ENCODE results near the gene DNAL1.
"Not testable (repeated sequence)": the region's sequence is repeated elsewhere in the genome, so short reads cannot be mapped to it uniquely, and the experiment has no call there.

The DNAL1 gene

DNA sequence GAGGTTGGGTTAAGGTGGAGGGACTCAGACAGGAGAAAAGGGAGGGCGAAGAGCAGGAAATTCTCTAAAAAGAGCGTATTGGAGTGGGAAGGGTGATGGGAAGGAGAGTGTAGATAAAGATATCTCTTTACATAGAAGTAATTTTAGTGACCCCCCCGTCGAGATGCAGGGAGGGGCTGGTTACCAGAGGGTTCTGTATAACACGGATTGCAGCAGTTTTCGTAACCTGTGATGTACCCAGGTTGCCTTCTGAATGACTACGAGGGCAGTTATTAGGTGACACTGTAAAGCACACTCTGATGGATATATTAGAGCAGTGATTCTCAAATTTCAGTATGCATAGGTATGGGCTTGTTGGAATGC, 443 bp downstream of the DNAL1 start:
- no peak for DNase-seq

DNA sequence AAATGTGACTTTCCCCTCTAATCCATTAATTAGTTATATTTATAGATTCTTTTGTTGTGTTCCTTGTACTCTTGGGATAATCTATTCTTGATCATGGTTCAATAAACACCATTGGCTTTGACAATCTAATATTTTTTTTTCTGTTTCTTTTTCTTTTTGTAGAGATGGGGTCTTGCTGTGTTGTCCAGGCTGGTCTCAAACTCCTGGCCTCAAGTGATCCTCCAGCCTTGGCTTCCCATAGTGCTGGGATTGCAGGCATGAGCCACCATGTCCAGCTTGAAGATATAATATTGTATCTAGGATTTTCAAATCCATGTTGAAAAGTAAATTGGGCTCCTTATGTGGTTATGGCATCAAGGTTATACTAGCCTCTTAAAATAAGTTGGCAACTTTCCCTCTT, 6.2 kb downstream of the DNAL1 start:
- no peak for DNase-seq

DNA sequence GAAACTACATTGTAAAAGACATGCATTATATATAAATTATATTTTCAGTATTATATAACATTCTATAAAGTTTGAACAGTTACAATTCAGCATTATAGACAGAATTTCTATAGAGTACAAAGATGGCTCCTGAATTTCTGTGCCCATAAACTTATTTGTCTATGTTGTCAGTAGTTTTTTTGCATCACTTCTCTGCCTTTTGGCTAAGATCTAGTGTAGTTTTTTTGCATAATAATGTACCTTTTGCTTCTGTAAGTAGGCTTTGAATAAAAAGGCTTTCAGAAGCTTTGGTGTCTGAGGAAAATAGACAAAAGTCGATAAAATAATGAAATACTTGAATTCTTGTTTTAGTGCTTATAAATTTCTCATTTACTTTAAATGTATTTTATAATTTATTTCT, 11.1 kb downstream of the DNAL1 start:
- no peak for DNase-seq

- not testable (repeated sequence) for DNase-seq
Observed at GRCh38 chr14:73659202-73659601, 14.4 kb downstream of the DNAL1 start.

DNA sequence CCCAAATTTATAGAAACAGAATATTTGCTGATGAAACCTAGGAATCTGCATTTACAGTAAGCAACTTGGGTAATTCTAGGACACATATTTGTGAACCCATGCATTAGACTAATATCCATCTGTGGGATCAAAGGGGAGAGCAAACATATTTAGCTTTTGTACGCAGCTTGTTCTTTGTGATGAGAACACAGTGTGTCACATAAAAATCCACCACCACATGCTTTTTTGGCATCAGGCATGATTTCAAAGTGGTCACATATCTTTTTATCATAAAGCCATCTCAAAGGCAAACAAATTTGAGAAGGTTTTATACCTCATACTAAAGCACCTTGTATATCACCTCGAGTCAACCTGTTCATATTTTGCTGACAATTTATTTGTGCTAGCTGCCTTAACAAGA, 15.7 kb downstream of the DNAL1 start:
- no peak for DNase-seq

DNA sequence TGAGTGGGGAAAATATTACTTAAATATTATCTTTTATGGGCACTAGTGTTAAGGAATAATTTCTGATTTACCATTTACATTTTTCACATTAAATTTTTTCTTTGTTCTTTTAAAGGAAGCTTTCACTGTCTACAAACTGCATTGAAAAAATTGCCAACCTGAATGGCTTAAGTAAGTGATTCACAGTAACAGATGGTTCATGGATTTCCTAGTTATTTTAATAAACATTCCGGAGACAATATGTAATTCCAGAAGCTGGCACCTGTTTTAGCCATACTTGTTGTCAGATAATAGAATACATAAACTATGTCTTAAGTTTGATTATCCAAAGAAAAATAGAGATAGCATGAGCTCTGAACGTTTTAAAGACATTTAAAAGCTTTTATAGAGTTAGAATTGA, 17.1 kb downstream of the DNAL1 start:
- no peak for DNase-seq

DNA sequence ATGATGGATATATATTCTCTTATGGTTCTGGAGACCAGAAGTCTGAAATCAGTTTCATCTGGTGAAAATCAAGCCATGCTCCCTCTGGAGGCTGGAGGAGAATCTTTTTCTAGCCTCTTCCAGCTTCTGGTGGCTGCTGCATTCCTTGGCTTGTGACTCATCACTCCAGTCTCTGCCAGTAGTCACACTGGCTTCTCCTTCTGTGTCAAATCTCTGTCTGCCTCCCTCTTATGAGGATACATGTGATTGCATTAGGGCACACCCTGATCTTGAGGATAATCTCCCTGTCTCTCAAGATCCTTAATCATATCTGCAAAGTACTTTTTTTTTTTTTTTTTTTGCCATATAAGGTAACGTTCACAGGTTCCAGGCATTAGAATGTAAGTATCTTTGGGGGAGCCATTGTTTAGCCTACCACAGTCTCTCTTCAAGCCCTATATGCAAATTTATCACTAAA, 17.7 kb downstream of the DNAL1 start:
- no peak for DNase-seq

- no peak for DNase-seq
Observed at GRCh38 chr14:73663548-73664212, 18.9 kb downstream of the DNAL1 start.

- DNase-seq, result no peak
Observed at GRCh38 chr14:73665130-73665529, 20.3 kb downstream of the DNAL1 start.

DNA sequence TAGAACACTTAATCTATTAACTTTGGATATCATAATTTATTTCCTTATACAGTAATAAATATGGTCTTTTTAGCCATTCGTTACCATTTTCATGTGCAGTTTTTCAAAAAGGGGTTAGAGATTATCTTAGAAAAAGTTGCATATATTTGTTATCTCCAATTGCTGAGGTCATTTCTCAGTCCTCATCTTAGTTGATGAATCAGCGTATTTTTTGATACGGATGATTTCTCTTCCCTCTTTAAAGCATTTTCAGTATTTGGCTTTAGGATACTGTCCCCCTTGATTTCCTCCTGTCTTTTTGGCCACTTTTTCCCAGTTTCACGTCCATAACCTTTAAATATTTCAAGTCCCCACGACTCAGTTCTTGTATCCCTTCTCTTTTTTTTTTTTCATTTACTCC, 21.8 kb downstream of the DNAL1 start:
- DNase-seq, result no peak

DNA sequence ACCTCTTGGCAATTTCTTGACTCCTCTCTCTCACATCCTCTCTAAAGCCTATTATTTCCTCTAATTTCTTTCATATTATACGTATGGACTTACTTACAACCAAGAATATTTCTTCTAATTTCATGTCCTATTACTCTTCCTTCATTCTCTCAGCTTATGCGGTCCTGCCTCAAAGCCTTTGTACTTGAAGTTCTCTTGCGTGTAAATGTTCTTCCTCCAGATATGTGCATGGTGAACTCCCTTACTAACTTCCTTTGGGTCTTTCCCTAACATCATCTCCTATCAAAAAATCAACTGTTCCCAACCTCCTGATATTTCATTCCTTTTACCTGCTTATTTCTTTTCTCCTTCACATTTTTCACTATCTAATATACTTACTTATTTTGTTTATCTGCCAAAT, 23.1 kb downstream of the DNAL1 start:
- DNase-seq, result no peak

DNA sequence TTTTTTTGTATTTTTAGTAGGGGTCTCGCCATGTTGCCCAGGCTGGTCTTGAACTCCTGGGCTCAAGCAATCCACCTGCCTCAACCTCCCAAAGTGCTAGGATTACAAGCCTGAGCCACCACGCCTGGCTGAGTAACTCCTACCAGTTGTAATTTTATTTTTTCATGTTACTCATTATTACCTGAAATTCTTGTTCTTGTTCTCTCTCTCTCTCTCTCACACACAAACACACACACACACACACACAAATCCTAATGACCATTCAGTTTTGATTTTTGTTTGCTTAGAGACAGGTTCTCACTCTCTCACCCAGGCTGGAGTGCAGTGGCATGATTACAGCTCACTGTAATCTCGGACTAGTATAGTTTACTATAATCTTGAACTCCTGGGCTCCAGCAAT, 30.2 kb downstream of the DNAL1 start:
- no peak for DNase-seq

DNA sequence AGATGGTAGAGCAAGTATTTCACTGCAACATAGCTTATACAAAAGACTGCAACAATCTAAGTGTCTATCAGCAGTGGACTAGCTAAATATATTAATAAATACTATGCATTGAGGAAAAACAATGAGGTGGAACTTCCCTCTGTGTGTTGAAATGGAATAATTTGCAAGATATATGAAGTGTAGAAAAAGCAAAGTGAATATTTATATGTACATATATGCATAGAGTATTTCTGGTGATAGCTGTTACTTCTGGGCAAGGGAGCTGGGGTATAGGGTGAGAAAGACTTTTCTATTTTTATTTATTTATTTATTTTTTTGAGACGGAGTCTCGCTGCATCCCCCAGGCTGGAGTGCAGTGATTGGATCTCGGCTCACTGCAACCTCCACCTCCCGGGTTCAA, 33.9 kb downstream of the DNAL1 start:
- DNase-seq, result no peak

- no peak for DNase-seq
Observed at GRCh38 chr14:73680821-73681220, 36.0 kb downstream of the DNAL1 start.

GRCh38 chr14:73684627-73685026, 39.8 kb downstream of the DNAL1 start:
- no peak for DNase-seq

DNA sequence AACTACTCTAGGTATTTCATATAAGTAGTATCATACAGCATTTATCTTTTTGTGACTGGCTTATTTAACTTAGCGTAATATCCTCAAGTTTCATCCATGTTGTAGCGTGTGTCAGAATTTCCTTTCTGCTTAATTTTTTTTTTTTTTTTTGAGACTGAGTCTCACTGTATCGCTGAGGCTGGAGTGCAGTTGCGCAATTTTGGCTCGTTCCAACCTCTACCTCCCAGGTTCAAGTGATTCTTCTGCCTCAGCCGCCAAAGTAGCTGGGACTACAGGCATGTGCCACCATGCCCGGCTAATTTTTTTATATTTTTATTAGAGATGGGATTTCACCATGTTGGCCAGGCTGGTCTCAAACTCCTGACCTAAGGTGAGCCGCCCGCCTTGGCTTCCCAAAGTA, 40.5 kb downstream of the DNAL1 start:
- no peak for DNase-seq

DNA sequence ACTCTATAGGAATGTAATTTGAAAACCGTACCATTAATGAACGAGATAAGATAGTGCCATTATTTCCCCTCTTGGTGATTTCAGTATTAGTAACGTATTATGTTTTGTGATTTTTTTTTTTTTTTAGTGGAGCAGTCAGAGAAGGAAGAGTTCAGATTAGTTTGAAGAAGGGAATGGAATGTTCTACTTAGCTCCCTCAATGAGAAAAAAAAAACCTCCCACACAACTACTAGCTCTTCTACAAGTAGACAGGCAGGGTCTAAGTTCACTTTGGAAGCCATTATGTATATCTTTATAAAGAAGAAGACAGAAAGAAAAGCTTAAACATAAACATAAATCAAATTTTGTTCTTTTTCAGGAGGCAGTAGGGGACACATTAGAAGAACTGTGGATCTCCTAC, 42.1 kb downstream of the DNAL1 start:
- DNase-seq, result no peak

DNA sequence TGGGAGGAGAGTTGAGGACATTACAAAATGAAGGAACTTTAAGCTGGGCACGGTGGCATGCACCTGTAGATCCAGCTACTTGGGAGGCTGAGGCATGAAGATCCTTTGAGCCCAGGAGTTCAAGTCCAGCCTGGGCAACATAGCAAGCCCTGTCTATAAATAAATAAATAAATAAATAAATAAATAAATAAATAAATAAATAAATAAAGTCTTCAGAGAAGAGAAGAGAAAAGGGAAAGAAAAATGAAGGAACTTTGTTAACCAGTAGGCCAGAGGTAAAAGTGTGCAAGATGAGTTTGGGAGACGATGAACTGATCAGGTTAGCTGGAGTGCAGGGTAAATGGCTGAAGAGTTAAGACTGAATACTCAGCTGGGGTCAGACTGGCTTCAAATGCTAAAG, 49.3 kb downstream of the DNAL1 start:
- DNase-seq, result no peak

GRCh38 chr14:73695082-73695481, 50.3 kb downstream of the DNAL1 start:
- no peak for DNase-seq

DNA sequence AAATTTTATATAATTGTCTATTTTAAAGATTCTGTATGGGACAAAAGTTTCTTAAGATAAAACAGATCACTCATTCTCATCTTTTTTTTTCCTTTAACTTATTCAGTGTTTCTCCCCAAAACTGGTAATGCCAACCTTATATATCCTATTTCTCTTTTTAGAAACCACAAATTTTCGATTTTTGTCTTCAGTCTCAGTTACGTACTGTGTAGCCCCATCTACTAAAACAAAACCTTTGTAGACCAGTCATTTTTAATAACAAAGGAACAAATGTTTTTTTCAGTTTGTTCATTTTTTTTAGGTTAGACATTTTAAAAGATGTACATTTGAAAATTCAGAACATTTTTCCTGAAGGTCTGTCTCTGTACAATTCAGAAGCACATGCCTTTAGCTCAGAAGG, 51.2 kb downstream of the DNAL1 start:
- DNase-seq, result no peak

DNA sequence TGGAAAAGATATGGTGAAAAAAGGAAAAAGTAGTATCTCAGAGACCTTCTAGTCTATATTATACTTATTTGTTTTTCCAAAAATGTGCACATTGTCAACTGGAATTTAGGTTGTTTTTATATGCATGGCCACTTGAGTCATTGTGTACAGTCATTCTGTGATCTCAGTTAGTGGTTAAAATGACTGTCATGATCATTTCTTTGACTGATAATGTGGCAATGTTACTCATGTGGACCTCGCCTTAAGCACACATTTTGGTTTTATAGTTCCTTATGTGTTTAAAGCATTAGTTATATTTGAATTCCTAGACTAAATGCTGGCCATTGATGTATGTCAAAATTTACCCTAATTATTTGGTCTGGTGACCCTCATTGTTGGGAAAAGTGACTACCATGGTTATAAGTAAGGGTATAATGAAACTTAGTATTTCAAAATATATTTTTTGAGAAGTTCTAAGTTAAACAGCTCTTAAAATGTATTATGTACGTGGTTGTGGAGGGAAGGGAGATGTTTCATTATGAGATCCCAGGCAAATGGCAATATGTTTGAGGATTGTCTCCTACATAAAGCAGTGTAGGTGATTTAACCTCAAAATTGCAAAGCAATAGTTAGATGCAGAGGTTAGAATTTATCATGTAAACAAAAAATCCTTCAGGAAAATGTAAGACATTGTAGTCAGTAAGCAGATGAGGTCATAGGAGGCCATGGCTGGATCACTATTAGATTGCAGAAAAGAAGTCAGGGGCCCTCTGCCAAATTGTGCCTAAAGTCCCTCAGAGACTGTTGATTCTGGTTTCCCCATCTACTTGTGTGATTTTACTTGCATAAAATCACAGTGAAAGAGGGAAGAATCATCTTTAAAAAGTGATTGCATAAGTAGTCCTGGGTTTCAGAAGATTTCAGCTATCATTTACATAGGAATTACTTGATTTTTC, 51.9 kb downstream of the DNAL1 start:
- DNase-seq, result no peak

DNA sequence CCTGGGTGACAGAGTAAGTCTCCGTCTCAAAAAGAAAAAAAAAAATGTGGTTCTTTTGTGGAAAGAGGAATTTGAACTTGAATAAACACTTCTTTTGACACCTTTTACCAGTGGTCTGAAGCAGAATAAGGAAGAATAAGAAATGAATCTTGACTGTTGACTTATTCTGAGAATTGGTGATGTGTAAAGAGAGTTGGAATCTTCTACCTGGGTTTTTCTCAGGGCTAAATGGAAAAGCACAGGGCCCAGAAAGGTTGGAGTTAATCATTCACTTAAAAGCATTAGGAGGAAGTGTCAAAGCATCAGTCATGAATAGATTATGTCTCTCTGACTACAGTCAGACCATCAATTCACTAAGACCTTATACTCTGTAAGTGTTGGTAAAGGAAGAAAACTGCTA, 55.5 kb downstream of the DNAL1 start:
- DNase-seq, result no peak

DNA sequence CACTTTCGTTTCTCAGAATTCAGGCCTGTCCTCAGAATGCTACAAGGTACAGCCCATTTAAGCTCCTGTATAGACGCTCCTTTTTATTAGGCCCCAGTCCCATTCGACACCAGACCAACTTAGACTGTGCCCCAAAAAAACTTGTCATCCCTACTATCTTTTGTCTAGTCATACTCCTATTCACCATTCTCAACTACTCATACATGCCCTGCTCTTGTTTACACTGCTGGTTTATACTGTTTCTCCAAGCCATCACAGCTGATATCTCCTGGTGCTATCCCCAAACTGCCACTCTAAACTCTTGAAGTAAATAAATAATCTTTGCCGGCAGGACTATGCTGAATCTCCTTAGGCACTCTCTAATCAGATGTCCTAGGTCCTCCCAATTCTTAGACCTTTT, 63.3 kb downstream of the DNAL1 start:
- not testable (repeated sequence) for DNase-seq

DNA sequence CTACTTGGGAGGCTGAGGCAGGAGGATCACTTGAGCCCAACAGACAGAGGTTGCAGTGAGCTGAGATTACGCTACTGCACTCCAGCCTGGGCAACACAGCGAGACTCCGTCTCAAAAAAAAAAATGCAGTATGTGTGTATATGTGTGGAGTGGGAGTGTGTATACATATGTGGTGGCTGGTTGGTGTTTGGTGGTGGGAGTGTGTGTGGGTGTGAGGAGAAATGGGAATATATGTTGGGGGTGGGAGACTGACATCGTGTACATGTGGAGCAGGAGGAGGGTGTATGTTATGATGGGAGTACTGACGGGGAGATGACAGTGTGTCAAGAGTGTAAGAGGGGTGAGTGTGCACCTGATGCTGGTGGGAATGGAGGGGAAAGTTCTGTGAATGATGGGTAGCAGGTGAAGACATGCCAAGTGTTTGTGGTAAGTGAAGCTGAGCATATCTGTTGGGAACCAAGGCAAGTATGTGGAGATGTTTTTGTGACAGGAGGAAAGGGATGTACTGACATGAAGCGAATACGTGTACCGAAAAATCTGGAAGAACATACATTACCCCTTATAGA, 65.2 kb downstream of the DNAL1 start:
- no peak for DNase-seq

All from activated naive CD4-positive, alpha-beta T cell treated with Interleukin-2 at 50 U/mL for 16 hours (primary cell).